IPS-NIHi7 (cell line): ENCODE measurements around the gene FERMT3.
"Not testable (repeated sequence)": the region's sequence is repeated elsewhere in the genome, so short reads cannot be mapped to it uniquely, and the experiment has no call there.

ENCODE experiments used
- DNase-seq: peaks from one replicate; pipeline ENCODE4 v3.0.0; 2012; ENCODE audit warnings: mixed read lengths; ENCODE audit errors: extremely low spot score

The FERMT3 gene

DNA sequence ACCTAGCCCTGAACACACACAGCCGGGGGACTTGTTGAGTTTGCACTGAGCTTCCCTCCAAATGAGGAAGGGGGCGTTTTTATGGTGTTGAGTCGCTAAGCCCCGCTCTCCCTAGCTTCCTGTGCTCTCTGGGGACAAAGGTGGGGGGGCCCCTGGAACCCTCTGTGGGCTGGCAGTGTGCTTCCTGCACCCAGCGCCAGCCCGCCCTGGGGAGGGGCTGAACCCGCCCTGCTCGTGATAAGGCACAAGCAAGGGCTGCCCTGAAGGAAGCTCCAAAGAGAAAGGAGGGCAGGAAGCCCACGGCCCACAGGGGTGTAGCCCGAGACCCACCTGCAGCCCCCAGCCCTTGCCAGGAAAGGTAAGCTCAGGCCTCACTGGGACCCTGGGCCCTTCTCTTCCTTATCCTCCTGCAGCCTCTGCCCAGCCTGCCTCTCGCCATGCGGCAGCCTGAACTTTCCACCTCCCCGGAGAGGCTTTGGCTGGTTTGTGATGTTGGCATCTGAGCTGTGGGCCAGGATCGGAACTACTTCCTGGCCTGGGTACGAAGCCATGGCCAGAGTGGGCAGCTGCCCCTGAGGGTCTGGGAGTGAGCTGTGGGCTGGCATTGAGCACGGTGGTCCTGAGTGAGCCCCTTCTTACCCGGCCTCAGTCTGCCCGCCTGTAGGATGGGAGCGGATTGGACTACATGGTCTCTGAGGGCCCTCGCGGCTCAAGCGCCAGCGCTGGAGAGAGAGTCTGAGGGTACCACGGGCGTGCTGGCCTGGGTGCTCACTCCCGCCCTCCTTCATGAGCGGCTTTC lies at the start of gene FERMT3:
FERMT3 (plus strand) TSS at position 265 of the 799 bp plus-strand sequence. CDS start 644 bp downstream, outside the sequence.
- DNase-seq, result no peak

DNA sequence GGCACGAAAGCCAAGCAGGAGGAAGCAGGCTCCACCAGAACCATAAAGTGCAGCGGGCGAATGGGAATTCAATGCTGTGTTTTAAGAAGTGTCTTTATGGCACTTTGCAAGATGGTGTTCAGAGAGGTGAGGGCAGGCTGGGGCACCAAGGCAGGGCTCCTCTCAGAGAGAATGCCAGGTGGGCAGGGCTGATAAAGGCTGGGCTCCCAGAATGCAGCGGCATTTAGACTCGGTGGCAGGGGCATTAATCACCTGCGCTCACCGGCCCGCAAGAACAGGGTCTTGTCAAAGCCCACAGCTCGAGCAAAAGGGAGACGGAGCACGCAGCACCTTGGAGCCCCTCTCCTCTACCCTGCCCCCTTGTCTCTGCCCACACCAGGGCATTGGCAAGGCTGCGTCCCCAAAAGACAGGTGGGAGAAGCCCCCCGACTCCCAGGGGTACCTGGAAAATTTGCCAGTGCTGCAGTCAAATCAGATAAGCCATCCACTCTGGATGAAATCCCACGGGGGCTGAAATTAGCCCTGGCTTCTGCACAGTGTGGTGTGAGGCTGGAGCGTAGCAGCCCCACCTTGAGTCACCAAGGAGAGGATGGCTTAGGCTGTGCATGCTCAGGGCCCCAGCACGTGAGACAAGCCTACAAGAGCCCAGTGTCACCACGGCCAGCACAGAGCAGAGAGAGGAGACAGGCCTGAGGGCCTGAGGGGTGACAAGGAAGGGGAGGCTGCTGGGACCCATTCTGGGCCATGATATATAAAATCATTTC lies 48.7 kb upstream of the FERMT3 start:
- DNase-seq, result no peak

DNA sequence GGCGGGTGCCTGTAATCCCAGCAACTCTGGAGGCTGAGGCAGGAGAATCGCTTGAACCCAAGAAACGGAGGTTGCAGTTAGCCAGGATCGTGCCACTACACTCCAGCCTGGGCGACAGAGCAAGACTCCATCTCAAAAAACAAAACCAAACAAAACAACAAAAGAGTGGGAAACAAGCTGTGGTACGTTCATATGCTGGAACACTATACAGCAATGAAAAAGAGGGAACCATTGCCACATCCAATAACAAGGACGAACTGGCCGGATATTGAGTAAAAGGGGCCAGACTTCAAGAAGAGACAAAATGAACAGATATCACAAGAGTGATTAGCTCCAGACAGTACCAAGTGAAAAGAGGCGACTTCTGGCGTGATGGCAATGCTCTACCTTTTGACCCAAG lies 45.5 kb upstream of the FERMT3 start:
- DNase-seq, result no peak

DNA sequence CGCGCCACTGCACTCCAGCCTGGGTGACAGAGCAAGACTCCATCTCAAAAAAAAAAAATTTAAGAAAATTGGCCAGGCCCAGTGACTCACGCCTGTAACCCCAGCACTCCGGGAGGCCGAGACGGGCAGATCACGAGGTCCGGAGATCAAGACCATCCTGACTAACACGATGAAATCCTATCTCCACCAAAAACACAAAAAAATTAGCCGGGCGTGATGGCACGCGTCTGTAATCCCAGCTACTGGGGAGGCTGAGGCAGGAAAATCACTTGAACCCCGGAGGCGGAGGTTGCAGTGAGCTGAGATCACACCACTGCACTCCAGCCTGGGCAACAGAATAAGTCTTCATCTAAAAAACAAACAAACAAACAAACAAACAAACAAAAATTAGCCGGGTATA lies 43.8 kb upstream of the FERMT3 start:
- DNase-seq, result not testable (repeated sequence)

DNA sequence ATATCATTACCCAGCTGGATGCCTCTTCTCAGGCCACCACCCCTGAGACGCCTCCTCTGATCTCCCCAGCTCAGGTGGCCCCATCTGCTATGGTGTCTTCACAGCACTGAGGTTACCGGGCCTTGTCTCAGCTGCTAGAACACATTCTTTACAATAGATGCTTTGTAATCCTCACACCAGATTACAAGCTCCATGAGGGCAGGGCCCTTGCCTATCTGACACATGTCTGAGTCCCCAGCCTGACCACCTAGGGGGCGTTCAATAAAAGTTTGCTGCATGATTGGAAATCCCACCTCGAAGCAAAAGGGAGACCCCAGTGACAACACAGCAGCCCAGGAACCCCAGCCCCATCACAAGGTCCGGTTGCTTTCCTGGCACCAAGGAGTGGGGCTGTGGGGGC lies 42.6 kb upstream of the FERMT3 start:
- no peak for DNase-seq

DNA sequence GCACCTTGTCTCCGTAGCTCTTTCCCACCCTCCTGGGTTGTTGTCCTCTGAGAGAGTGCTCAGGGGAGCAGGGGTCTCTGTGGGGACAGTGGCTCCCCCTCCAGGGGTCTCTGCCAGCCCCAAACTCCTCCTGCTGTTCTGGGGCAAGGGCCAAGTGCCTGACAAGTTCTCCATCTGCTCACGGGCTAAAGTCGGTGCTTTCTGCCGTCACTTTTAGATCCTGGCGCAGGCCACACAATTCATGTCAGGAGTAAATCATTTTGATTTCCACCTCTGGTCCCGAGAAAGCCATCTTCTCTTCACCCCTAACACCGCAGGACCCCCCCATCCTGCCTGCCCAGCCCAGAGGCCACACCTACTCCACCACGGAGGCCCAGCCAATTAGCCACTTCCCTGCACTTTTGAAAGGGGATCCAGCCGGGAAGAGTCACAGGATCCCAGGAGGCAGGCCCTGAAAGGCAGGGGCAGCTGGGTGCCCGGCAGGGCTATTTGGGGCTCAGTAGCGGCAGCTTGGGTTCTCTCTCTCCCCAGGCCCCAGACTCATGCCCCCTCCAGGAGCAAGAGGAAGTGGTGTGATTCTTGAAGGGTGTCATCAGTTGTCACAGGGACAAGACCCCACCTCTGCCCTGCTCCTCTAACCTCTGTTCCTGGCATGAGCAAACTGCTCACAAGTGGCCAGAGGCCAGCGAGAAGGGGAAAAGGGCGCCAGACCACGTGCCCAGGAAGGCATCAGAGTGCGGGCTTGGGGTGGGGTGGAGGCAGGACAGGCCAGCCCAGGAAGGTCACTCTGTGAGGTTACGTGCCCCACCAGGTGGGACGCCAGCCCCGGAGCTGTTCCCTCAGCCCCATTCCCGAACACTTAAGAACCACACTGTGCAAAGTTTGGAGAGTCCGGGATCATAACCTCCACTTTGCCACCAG lies 41.9 kb upstream of the FERMT3 start:
- DNase-seq, result no peak

DNA sequence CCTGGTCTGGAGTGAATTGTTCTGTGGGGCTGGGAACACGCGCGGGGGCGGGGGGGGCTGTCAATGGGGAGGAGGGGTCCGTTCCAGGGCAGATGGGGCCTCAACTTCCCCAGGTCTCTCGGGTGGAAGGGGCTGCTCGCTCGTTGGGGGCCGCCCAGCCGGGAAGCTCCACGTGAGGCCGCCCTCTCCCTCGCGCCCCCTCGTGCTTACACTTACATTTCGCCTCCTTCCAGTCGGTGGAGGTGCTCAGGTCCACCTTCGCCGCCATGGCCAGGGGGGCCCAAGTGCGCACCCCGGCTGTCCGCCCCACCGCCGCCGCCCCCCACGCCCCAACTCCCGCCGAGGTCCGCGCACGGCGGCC lies 41.1 kb upstream of the FERMT3 start:
- DNase-seq, result no peak

DNA sequence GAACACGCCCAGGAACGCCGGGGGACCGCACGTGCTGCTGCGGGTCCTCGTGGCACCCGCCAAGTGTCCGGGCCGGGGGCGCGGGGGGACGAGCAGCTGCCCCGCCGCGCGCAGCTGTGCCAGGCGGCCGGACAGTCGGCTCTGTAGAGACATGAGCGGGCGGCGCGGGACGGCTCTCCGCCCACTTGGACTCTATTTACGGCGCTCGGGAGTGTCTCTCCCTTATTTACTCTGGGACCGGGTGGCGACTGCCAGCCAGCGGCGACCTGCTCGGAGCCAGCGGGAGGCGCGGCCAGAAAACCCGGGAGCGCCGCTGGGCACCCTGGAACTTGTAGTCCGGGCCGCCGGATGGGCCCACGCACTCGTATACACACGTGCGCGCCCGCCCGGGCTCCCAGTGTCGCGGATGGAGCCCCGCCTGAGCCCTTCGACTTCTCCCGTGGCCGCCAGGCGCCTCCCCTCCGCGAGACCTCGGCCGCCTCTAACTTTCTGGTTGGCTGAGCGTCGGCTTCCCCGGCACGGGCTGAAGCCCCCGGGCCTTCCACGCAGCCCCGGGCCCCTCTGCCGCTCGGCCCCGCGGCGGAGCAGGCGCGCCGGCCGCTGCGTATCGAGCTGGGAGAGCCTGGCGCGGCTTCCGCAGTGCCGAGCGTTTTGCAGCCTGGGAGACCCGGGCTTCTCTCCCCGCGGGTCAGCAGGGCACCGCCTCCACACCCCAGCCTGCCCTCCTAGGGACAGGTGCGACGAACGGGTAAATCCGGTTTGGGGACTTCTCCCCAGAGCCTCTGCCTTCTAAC lies 40.5 kb upstream of the FERMT3 start, which contains the start of gene MACROD1:
MACROD1 (minus strand) TSS at position 272 of the 794 bp plus-strand sequence; CDS start at position 153, 119 bp downstream.
- DNase-seq, result peak; percentile 84

DNA sequence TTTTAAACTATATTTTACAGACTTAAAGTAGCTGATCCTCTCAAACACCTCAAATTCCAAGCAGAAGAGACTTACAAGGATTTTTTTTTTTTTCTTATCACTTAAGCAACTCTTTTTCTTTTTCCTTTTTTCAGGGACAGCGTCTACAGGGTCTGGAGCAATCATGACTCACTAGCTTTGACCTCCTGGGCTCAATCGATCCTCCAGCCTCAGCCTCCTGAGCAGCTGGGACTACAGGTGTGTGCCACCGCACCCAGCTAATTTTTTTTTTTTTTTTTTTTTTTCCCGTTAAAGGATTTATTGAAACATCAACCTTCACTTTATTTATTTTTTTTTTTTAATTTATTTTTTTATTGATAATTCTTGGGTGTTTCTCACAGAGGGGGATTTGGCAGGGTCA lies 36.1 kb upstream of the FERMT3 start:
- no peak for DNase-seq

DNA sequence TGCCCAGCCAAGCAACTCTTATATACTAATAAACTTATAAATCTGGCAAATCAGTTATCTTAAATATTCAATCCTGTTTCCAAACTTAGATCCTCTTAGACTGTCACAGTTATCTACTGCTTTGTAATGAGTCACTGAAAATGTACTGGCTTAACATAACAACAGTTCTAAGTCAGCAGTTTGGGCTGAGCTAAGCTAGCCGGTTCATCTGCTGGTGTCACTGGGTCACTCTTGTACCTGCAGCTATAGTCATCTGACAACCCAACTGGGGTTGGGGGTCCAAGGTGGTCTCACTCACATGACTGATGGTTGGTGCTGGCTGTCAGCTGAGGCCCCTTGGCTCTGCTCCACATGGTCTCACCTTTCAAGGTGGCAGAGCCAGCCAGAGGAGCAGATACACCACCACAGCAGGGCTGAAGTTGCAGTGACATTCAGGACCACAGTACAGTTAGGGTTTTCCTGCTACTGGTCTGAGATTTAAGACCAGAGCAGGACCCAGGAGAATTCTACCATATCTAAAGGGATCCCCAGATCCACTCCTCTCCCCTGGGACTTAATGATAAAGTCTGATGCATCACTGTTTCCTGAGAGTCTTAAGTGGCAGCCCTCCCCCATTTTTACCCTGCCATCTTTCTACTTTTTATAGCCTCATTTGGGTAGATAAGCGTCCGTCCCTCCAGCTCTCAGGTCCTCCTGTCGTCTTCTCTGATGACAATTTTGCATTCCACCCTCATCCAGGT lies 32.7 kb upstream of the FERMT3 start:
- DNase-seq, result no peak

DNA sequence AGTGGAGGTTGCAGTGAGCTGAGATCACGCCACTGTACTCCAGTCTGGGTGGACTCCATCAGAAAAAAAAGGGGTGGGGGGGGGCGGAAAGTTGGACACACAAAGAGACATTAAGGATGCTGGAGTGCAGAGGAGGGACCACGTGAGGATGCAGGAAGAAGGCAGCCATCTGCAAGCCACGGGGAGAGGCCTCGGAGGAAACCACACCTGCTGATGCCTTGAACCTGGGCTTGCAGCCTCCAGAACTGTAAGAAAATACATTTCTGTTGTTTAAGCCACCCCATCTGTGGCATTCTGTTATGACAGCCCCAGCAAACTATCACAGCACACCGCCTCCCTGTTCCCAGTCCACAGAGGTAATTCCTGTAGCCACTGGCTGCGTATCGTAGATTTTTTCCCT lies 29.8 kb upstream of the FERMT3 start:
- DNase-seq, result no peak

DNA sequence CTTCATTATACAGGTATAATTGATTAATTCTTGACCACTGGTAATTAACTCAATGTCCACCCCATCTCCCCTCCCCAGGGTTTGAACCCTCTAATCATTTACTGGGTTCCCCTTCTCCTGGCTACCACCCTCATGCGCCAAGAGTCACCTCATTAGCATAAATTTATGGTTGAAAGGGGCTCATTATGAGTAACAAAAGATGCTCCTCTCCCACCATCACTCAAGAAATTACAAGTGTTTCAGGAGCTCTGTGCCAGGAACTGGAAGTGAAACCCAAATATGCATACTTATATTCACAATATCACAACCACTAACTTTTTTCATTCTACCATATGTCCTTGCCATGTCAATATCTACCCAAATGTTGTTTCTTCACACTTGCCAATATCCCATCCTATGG lies 28.3 kb upstream of the FERMT3 start:
- DNase-seq, result no peak

DNA sequence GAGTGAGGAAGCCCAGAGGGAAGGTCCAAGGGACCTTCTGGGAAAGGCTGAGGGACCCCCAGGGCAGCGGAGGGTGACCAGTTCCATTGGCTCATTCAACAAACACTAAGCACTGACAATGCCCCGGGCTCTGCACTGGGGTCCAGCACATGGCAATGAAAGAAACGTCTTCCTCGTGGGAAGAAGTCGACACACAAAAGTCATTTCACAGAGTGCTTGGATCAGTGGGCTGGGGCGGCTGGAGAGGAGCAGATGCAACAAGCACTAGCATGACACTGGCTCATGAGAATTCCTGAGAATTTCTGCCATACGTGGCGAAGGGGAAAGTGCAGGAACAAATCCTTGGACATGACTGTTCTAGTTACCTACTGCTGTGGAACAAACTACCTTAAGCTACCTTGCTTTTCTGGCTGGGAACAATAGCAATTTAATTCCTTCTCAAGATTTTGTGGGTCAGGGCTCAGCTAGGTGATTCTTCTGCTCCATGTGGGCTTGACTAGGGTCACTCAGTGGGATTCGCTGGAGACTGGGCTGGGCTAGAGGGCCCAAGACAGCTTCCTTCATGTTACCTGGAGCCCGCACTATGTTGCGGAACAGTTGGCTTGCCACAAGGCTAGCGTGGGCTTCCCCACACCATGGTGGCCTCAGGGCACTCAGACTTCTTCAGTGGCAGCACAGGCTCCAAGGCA lies 27.4 kb upstream of the FERMT3 start:
- DNase-seq, result peak; percentile 2

DNA sequence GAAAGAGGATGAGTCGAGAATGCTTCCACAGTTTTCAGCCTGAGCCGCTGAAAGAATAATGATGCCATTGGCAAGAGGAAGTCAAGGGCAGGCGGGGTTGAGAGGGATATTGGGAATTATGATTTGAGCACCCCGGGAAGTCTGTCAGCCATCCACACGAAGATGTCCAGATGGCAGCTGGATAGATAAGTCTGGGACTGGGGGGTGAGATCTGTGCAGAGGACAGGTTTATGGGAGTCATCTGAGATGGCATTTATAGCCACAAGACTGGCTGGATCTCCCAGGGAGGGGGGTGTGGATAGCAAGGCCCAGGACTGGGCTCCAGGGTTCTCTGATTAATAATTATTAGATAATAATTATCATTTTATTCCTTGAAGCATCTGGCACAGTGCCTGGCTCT lies 25.6 kb upstream of the FERMT3 start:
- DNase-seq, result no peak

DNA sequence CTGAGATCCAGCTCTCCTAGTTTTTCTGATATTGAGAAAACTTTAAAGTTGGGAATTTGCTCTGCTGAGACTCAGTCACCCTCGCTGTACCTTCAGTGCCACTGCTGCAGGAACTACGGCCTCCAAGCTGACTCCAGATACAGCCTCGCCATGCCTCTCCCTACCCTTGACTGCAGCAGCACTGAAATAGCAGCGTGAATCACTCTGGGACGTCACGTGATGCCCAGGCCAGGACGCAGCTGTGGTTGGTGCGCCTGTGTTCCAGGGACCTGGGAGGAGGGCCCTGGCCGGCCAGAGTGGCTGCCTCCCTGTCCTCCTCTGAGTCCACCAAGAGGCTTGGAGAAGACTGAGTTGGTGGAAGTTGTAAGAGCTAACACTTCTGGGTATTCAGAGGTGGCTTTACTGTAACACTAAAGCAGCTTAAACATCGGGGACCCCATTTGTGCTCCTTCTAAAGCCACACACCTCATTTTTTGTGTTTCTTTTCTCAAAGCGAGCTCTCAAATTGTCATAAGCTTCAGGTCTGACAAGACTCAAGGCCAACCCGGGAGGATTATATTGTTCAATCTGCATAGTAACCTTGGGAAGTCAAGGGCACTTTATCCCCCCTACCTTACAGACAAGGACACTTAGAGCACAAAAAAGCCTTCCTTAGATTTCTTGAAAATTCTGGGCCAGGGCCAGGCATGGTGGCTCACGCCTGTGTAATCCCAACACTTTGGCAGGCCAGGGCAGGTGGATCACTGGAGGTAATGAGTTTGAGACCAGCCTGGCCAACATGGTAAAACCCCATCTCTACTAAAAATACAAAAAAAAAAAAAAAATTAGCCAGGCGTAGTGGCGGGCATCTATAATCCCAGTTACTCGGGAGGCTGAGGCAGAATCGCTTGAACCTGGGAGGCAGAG lies 24.8 kb upstream of the FERMT3 start:
- DNase-seq, result peak; percentile 84

DNA sequence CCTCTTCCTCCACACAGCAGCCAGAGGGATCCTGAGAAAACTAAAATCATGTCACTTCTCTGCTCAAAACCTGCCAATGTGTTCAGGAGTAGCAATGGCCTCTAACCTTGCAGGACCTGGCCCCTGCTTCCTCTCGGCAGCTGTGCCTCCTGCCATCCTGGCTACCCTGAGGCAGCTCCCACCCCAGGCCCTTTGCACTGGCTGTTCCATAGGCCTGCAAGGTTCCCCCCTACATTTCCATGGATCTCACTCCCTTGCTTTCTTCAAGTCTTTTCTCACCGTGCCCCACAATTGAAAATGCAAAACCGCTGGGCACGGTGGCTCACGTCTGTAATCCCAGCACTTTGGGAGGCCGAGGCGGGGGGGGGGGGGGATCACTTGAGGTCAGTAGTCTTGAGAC lies 22.6 kb upstream of the FERMT3 start:
- DNase-seq, result no peak

DNA sequence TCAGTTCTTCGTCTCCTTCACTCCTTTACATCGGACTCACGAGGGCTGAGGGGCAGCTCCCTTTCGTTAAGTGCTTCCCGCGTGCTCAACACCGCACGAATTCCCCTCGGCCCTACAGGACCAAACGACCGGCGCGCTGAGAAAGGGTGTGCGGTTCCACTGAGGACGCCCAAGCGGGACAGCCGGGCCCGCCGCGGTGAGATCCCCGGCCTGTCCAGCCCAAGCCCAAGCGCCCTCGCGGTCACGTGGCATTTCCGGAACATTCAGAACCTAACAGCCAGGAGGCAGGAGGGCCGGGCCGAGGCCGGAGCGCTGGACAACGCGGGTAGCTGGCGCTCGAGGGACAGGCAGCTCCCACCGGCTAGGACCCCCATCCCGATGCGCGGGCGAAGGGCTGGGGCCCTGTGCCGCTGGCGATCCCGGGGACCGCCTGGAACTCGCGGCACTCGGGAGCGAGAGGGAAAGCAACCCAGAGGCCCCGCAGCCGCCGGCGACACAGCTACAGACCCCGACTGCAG lies 21.3 kb upstream of the FERMT3 start:
- DNase-seq, result no peak

DNA sequence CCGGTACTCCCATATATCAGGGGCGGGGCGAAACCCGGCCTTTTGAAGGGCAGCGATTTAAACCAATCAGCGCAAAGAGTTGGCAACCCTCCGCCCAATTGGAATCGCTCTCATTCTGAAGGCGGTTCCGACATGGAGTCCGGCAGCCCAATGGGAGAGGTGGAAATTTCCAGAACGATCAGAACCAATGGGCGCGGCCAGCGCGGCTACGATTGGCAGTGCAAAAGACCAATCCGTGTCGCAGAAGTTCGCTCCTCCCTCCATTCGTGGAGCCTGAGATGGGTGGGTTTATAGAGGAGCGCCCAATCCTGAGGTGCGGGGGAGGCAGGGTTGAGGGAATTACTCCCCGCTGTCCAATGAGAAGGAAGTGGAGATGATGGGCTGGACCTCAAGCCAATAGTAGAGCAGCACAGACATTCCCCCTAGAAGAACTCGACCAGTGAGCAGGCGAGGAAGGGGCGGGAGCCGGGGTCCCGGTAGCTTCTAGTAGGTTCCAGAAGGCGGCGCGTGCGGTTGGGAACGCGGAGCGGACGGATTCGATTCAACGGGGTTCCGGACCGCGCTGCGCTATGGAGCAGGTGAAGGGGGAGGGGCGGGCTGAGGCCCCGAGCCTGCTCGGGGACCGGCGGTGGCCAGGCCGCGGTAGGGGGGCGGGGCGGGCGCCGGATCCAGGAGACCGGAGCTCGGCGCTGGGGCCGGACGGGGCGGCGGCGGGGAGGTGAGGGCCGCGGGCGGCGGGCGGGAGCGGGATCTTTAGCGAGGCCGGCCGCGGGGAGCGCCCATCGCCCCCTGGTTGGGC lies 20.6 kb upstream of the FERMT3 start, which contains the start of gene STIP1:
STIP1 (plus strand) TSS at position 479 of the 799 bp plus-strand sequence; CDS start at position 570, 91 bp downstream.
- DNase-seq, result peak; percentile 98
